HG03095 (cell line): ENCODE measurements around the gene ST6GALNAC3.

Experiments used
- ATAC-seq: cut with Tn5 transposase; IDR thresholded peaks from one replicate; pipeline ENCODE4 v1.9.1; 2021; ENCODE audit warnings: moderate library complexity; ENCODE audit not compliant: unreplicated experiment

Gene ST6GALNAC3

GRCh38 chr1:76140227-76140626, 65.7 kb downstream of the ST6GALNAC3 start:
- no peak for ATAC-seq

GRCh38 chr1:76141929-76142328, 67.4 kb downstream of the ST6GALNAC3 start:
- no peak for ATAC-seq

GRCh38 chr1:76142771-76143540, 68.4 kb downstream of the ST6GALNAC3 start:
- no peak for ATAC-seq

- no peak for ATAC-seq
Measured at GRCh38 chr1:76144247-76144646, 69.7 kb downstream of the ST6GALNAC3 start.

GRCh38 chr1:76145332-76145731, 70.8 kb downstream of the ST6GALNAC3 start:
- ATAC-seq = no peak

- no peak for ATAC-seq
Measured at GRCh38 chr1:76146184-76146583, 71.6 kb downstream of the ST6GALNAC3 start.

GRCh38 chr1:76147917-76148316, 73.4 kb downstream of the ST6GALNAC3 start:
- no peak for ATAC-seq

GRCh38 chr1:76148460-76148859, 73.9 kb downstream of the ST6GALNAC3 start:
- ATAC-seq = no peak

GRCh38 chr1:76153841-76154205, 79.3 kb downstream of the ST6GALNAC3 start:
- no peak for ATAC-seq

- peak; percentile 98 for ATAC-seq
Measured at GRCh38 chr1:76154206-76154956, 79.8 kb downstream of the ST6GALNAC3 start.

GRCh38 chr1:76156987-76157386, 82.4 kb downstream of the ST6GALNAC3 start:
- no peak for ATAC-seq

- ATAC-seq = no peak
Measured at GRCh38 chr1:76158126-76158525, 83.6 kb downstream of the ST6GALNAC3 start.

- no peak for ATAC-seq
Measured at GRCh38 chr1:76160225-76160624, 85.7 kb downstream of the ST6GALNAC3 start.

GRCh38 chr1:76161451-76161850, 86.9 kb downstream of the ST6GALNAC3 start:
- ATAC-seq = no peak

- ATAC-seq = no peak
Measured at GRCh38 chr1:76162254-76162653, 87.7 kb downstream of the ST6GALNAC3 start.

- ATAC-seq = no peak
Measured at GRCh38 chr1:76164165-76164564, 89.6 kb downstream of the ST6GALNAC3 start.

GRCh38 chr1:76170084-76170483, 95.5 kb downstream of the ST6GALNAC3 start:
- no peak for ATAC-seq

GRCh38 chr1:76170513-76170912, 96.0 kb downstream of the ST6GALNAC3 start:
- no peak for ATAC-seq

GRCh38 chr1:76176000-76176399, 101.5 kb downstream of the ST6GALNAC3 start:
- ATAC-seq = no peak

- no peak for ATAC-seq
Measured at GRCh38 chr1:76177615-76178014, 103.1 kb downstream of the ST6GALNAC3 start.

GRCh38 chr1:76179219-76179698, 104.7 kb downstream of the ST6GALNAC3 start:
- no peak for ATAC-seq

GRCh38 chr1:76185207-76185606, 110.7 kb downstream of the ST6GALNAC3 start:
- no peak for ATAC-seq
